Left ventricle myocardium inferior (tissue), 1 donor: Measurements from ENCODE around the gene EGFL7. TPM values are rescaled to one million over a fixed set of nuclear protein-coding genes. Genes with fewer than 3 reads are reported as not detected.

ENCODE experiments used
- DNase-seq: peaks from one replicate; pipeline ENCODE4 v3.0.0-alpha.2; 2020
- H3K27ac ChIP-seq: fragments of 200-600 bp; replicated peaks from 2 replicates; pipeline ENCODE4 v1.8.0; 2021
- H3K27me3 ChIP-seq: fragments of 200-600 bp; 2 replicates; pipeline ENCODE4 v1.8.0; 2021; ENCODE audit warnings: low read depth
- H3K36me3 ChIP-seq: fragments of 200-600 bp; 2 replicates; pipeline ENCODE4 v1.8.0; 2021
- H3K4me1 ChIP-seq: fragments of 200-600 bp; 2 replicates; pipeline ENCODE4 v1.8.0; 2021
- H3K4me3 ChIP-seq: fragments of 200-600 bp; 2 replicates; pipeline ENCODE4 v1.8.0; 2021; ENCODE audit warnings: mild to moderate bottlenecking, moderate library complexity
- H3K9me3 ChIP-seq: fragments of 200-600 bp; replicated peaks from 2 replicates; pipeline ENCODE4 v1.8.0; 2021
- CTCF ChIP-seq: fragments of 200-600 bp; IDR thresholded peaks from 2 replicates; pipeline ENCODE4 v1.8.0; 2021; ENCODE audit warnings: antibody characterized with exemption, mild to moderate bottlenecking, borderline replicate concordance
- intact Hi-C: fragments of 100-400 bp; cut with micrococcal nuclease; formaldehyde crosslinking; loops from one replicate; pipeline ENCODE4 v1.11.0; 2022
- total RNA-seq: library from RNA; stranded (reverse); fragmentation: NEBNext Ultra II Directional; extraction: Animal tissue kit (Norgen Biotek cat#: 25700); gene quantifications from one replicate; pipeline ENCODE4 v1.2.1, GENCODE V29; 2021
- donor health status: DM: no; HTN: yes; CAD: no; lungs with severe emphysema.

The EGFL7 gene
- total RNA-seq, 1 donor from 2014 or later, result 81.5 TPM

GRCh38 chr9:136634904-136635303, 27.8 kb upstream of the EGFL7 start:
- intact Hi-C loops, result loop anchor here (5.0 kb wide), 1 partner anchor 148 kb away; no protein-coding TSS in a partner anchor
- DNase-seq, result no peak
- no peaks in the 10 kb centered on the region for H3K36me3 ChIP-seq
- peaks cover 18% of the 10 kb centered on the region for H3K4me1 ChIP-seq
- no peaks in the 10 kb centered on the region for H3K9me3 ChIP-seq
- peaks cover 12% of the 10 kb centered on the region for H3K27me3 ChIP-seq
- no peak overlapping the region for H3K4me3 ChIP-seq
- no peak overlapping the region for H3K27ac ChIP-seq
- no peak for TF ChIP-seq CTCF

- intact Hi-C loops, result no loop called here
Observed at GRCh38 chr9:136640171-136641111, 22.3 kb upstream of the EGFL7 start.

GRCh38 chr9:136642439-136642921, 20.2 kb upstream of the EGFL7 start:
- H3K27me3 ChIP-seq, result no peaks in the 10 kb centered on the region
- peaks cover 56% of the 10 kb centered on the region for H3K4me1 ChIP-seq
- peak overlapping the region; percentile 95 for H3K27ac ChIP-seq
- peak overlapping the region; percentile 65 for H3K4me3 ChIP-seq
- DNase-seq, result peak; percentile 15
- H3K36me3 ChIP-seq, result no peaks in the 10 kb centered on the region
- no peak for TF ChIP-seq CTCF
- no peaks in the 10 kb centered on the region for H3K9me3 ChIP-seq
- intact Hi-C loops, result no loop called here

More at GRCh38 chr9:136640171-136641111, 22.3 kb upstream of the EGFL7 start:
- Histone ChIP-seq H3K4me1 (peaks cover 36% of the 10 kb centered on the region), H3K4me3 (peak overlapping the region; percentile 23), H3K27ac (peak overlapping the region; percentile 95), H3K9me3 (no peaks in the 10 kb centered on the region), H3K36me3 (no peaks in the 10 kb centered on the region), H3K27me3 (no peaks in the 10 kb centered on the region)
- no peak for TF ChIP-seq CTCF
- peak; percentile 28 for DNase-seq

GRCh38 chr9:136643596-136644342, 18.9 kb upstream of the EGFL7 start:
- Histone ChIP-seq H3K36me3 (no peaks in the 10 kb centered on the region), H3K27me3 (no peaks in the 10 kb centered on the region), H3K4me3 (peak overlapping the region; percentile 65), H3K4me1 (peaks cover 69% of the 10 kb centered on the region), H3K9me3 (no peaks in the 10 kb centered on the region), H3K27ac (peak overlapping the region; percentile 95)
- intact Hi-C loops, result no loop called here
- no peak for TF ChIP-seq CTCF
- peak; percentile 17 for DNase-seq

GRCh38 chr9:136644343-136644592, 18.4 kb upstream of the EGFL7 start:
- Histone ChIP-seq H3K4me1 (peaks cover 72% of the 10 kb centered on the region), H3K36me3 (no peaks in the 10 kb centered on the region), H3K4me3 (peak overlapping the region; percentile 65), H3K9me3 (no peaks in the 10 kb centered on the region), H3K27me3 (no peaks in the 10 kb centered on the region), H3K27ac (peak overlapping the region; percentile 95)
- TF ChIP-seq CTCF, result no peak
- intact Hi-C loops, result no loop called here
- DNase-seq, result peak; percentile 90
